DMS79 treated with DMSO at 0.1 percent for 48 hours (cell line): ENCODE data around the gene HACE1.
"Not testable (repeated sequence)": the region's sequence is repeated elsewhere in the genome, so short reads cannot be mapped to it uniquely, and the experiment has no call there.

Source experiments
- DNase-seq: peaks from one replicate; lab custom pipeline; 2025; lab: John Stamatoyannopoulos, UW

Gene HACE1

GRCh38 chr6:104859225-104860146 is at the start of gene HACE1:
Gene HACE1, minus strand, starts transcription at chr6:104859919. Its CDS starts 277 bp downstream, at chr6:104859642.
- DNase-seq = peak; percentile 82

GRCh38 chr6:104908888-104909525 is 49.3 kb upstream of the HACE1 start:
- no peak for DNase-seq

- DNase-seq = no peak
These were observed 48.5 kb upstream of the HACE1 start for GRCh38 chr6:104908031-104908887.

- not testable (repeated sequence) for DNase-seq
These were observed 39.2 kb upstream of the HACE1 start for GRCh38 chr6:104898893-104899292.

GRCh38 chr6:104896914-104897313 is 37.2 kb upstream of the HACE1 start:
- DNase-seq = no peak

- no peak for DNase-seq
These were observed 28.3 kb upstream of the HACE1 start for GRCh38 chr6:104888066-104888465.

GRCh38 chr6:104887350-104887749 is 27.6 kb upstream of the HACE1 start:
- DNase-seq = no peak

GRCh38 chr6:104885518-104886043 is 25.9 kb upstream of the HACE1 start:
- DNase-seq = peak; percentile 50

- peak; percentile 50 for DNase-seq
These were observed 25.3 kb upstream of the HACE1 start for GRCh38 chr6:104884867-104885517.

- no peak for DNase-seq
These were observed 22.4 kb upstream of the HACE1 start for GRCh38 chr6:104881964-104882668.

- no peak for DNase-seq
These were observed 2.7 kb upstream of the HACE1 start for GRCh38 chr6:104862456-104862855.

- DNase-seq = no peak
These were observed 502 bp upstream of the HACE1 start for GRCh38 chr6:104860221-104860620.

GRCh38 chr6:104858642-104859041 is 1.1 kb downstream of the HACE1 start:
- peak; percentile 31 for DNase-seq

- no peak for DNase-seq
These were observed 4.2 kb downstream of the HACE1 start for GRCh38 chr6:104855507-104855906.

GRCh38 chr6:104847721-104848120 is 12.0 kb downstream of the HACE1 start:
- not testable (repeated sequence) for DNase-seq

GRCh38 chr6:104843229-104843628 is 16.5 kb downstream of the HACE1 start:
- no peak for DNase-seq

GRCh38 chr6:104837158-104837557 is 22.6 kb downstream of the HACE1 start:
- DNase-seq = no peak

- DNase-seq = not testable (repeated sequence)
These were observed 23.2 kb downstream of the HACE1 start for GRCh38 chr6:104836479-104837020.

- no peak for DNase-seq
These were observed 23.9 kb downstream of the HACE1 start for GRCh38 chr6:104835782-104836181.

GRCh38 chr6:104829183-104829958 is 30.3 kb downstream of the HACE1 start:
- DNase-seq = no peak
